ENCODE data around the gene KLHDC3. TPM values are rescaled to one million over a fixed set of nuclear protein-coding genes. Genes with fewer than 3 reads are reported as not detected.

The KLHDC3 gene
- total and polyA plus RNA-seq, 2 donors (not counting 1 experiment from before 2014, with no cell fraction given), result 54.0 to 54.5 TPM

GRCh38 chr6:42968126-42968701 lies 45.8 kb upstream of the KLHDC3 start:
- H3K4me1 ChIP-seq (ENCODE audit: control insufficient read depth, extremely low read depth, insufficient read depth, low read length), result no peaks in the 10 kb centered on the region
- no peak for DNase-seq (ENCODE audit: low read depth in 2 of 2)
- no peak overlapping the region for H3K27ac ChIP-seq (ENCODE audit: insufficient read depth, low read length)
- H3K9me3 ChIP-seq (ENCODE audit: control insufficient read depth, insufficient read depth, low read depth, low read length), result no peaks in the 10 kb centered on the region
- H3K4me3 ChIP-seq (replicated peaks in 1 of 4; ENCODE audit: control extremely low read depth in 1 of 4, insufficient read depth in 1 of 4, low read depth in 3 of 4, low read length in 4 of 4), result no peak overlapping the region
- no peaks in the 10 kb centered on the region for H3K27me3 ChIP-seq (ENCODE audit: control insufficient read depth, insufficient read depth, low read length)
- no peaks in the 10 kb centered on the region for H4K20me1 ChIP-seq (ENCODE audit: control insufficient read depth, extremely low read depth, insufficient read depth, low read length)
- H3K36me3 ChIP-seq (ENCODE audit: control insufficient read depth, insufficient read depth, low read length), result peaks cover 9% of the 10 kb centered on the region
- no peak overlapping the region for H3K9ac ChIP-seq (ENCODE audit: insufficient read depth, low read length)
- no peak overlapping the region for H2AFZ ChIP-seq (ENCODE audit: low read length)
- no peaks in the 10 kb centered on the region for H3K79me2 ChIP-seq (ENCODE audit: control insufficient read depth, insufficient read depth, low read length)
- no peak overlapping the region for H3K4me2 ChIP-seq (ENCODE audit: extremely low read depth, insufficient read depth, low read length)
- no peak for TF ChIP-seq CTCF (conservative IDR thresholded peaks at IDR 0.05 in 1 of 2, IDR thresholded peaks at IDR 0.05 in 1 of 2; ENCODE audit: low read depth in 1 of 2, low read length in 2 of 2)
- TF ChIP-seq EZH2 (IDR thresholded peaks at IDR 0.05; ENCODE audit: low read length, missing control alignments), result no peak

GRCh38 chr6:42968783-42969182 lies 45.3 kb upstream of the KLHDC3 start:
- H3K36me3 ChIP-seq (ENCODE audit: control insufficient read depth, insufficient read depth, low read length), result peaks cover 9% of the 10 kb centered on the region
- no peak overlapping the region for H2AFZ ChIP-seq (ENCODE audit: low read length)
- H3K79me2 ChIP-seq (ENCODE audit: control insufficient read depth, insufficient read depth, low read length), result no peaks in the 10 kb centered on the region
- no peaks in the 10 kb centered on the region for H3K9me3 ChIP-seq (ENCODE audit: control insufficient read depth, insufficient read depth, low read depth, low read length)
- no peak overlapping the region for H3K4me3 ChIP-seq (replicated peaks in 1 of 4; ENCODE audit: control extremely low read depth in 1 of 4, insufficient read depth in 1 of 4, low read depth in 3 of 4, low read length in 4 of 4)
- no peak overlapping the region for H3K4me2 ChIP-seq (ENCODE audit: extremely low read depth, insufficient read depth, low read length)
- DNase-seq (ENCODE audit: low read depth in 2 of 2), result no peak
- no peaks in the 10 kb centered on the region for H4K20me1 ChIP-seq (ENCODE audit: control insufficient read depth, extremely low read depth, insufficient read depth, low read length)
- H3K27me3 ChIP-seq (ENCODE audit: control insufficient read depth, insufficient read depth, low read length), result no peaks in the 10 kb centered on the region
- no peaks in the 10 kb centered on the region for H3K4me1 ChIP-seq (ENCODE audit: control insufficient read depth, extremely low read depth, insufficient read depth, low read length)
- TF ChIP-seq CTCF (conservative IDR thresholded peaks at IDR 0.05 in 1 of 2, IDR thresholded peaks at IDR 0.05 in 1 of 2; ENCODE audit: low read depth in 1 of 2, low read length in 2 of 2) (no peak), EZH2 (IDR thresholded peaks at IDR 0.05; ENCODE audit: low read length, missing control alignments) (no peak)
- no peak overlapping the region for H3K9ac ChIP-seq (ENCODE audit: insufficient read depth, low read length)
- H3K27ac ChIP-seq (ENCODE audit: insufficient read depth, low read length), result no peak overlapping the region

- H3K4me1 ChIP-seq (ENCODE audit: control insufficient read depth, extremely low read depth, insufficient read depth, low read length), result no peaks in the 10 kb centered on the region
- no peaks in the 10 kb centered on the region for H3K9me3 ChIP-seq (ENCODE audit: control insufficient read depth, insufficient read depth, low read depth, low read length)
- no peak overlapping the region for H2AFZ ChIP-seq (ENCODE audit: low read length)
- H3K79me2 ChIP-seq (ENCODE audit: control insufficient read depth, insufficient read depth, low read length), result no peaks in the 10 kb centered on the region
- no peak for TF ChIP-seq CTCF (conservative IDR thresholded peaks at IDR 0.05 in 1 of 2, IDR thresholded peaks at IDR 0.05 in 1 of 2; ENCODE audit: low read depth in 1 of 2, low read length in 2 of 2)
- TF ChIP-seq EZH2 (IDR thresholded peaks at IDR 0.05; ENCODE audit: low read length, missing control alignments), result no peak
- no peaks in the 10 kb centered on the region for H3K27me3 ChIP-seq (ENCODE audit: control insufficient read depth, insufficient read depth, low read length)
- no peak overlapping the region for H3K27ac ChIP-seq (ENCODE audit: insufficient read depth, low read length)
- no peak overlapping the region for H3K9ac ChIP-seq (ENCODE audit: insufficient read depth, low read length)
- no peaks in the 10 kb centered on the region for H4K20me1 ChIP-seq (ENCODE audit: control insufficient read depth, extremely low read depth, insufficient read depth, low read length)
- peaks cover 8% of the 10 kb centered on the region for H3K36me3 ChIP-seq (ENCODE audit: control insufficient read depth, insufficient read depth, low read length)
- H3K4me3 ChIP-seq (replicated peaks in 1 of 4; ENCODE audit: control extremely low read depth in 1 of 4, insufficient read depth in 1 of 4, low read depth in 3 of 4, low read length in 4 of 4), result no peak overlapping the region
- DNase-seq (ENCODE audit: low read depth in 2 of 2), result no peak
- H3K4me2 ChIP-seq (ENCODE audit: extremely low read depth, insufficient read depth, low read length), result no peak overlapping the region
Observed at GRCh38 chr6:42969431-42969830, 44.6 kb upstream of the KLHDC3 start.
